Measurements from ENCODE around the gene NFATC2. TPM values are rescaled to one million over a fixed set of nuclear protein-coding genes. Genes with fewer than 3 reads are reported as not detected.
A peak's percentile ranks its signal among the peaks of the same experiment; 100 is the strongest.

The NFATC2 gene
- total RNA-seq, 3 donors from 2014 or later, result 5.9 to 11.9 (median 10.2) TPM

- intact Hi-C loops (cut with DNase I; ENCODE audit: low total_unique reads), result no loop called here
- no peaks in the 10 kb centered on the region for H3K27me3 ChIP-seq
- H3K9me3 ChIP-seq, result no peaks in the 10 kb centered on the region
- peak in 1 of 2 donors; percentile 41 for DNase-seq (ENCODE audit: low spot score in 2 of 2)
- H3K27ac ChIP-seq, result peak overlapping the region; percentile 64 to 82
- no peaks in the 10 kb centered on the region for H3K36me3 ChIP-seq
- peak overlapping the region in 1 of 3 donors; percentile 43 for H3K4me3 ChIP-seq
- H3K4me1 ChIP-seq, result peaks cover 5 to 10% of the 10 kb centered on the region in 2 donors
- TF ChIP-seq POLR2AphosphoS5 (IDR thresholded peaks at IDR 0.05), result no peak
- no peak for TF ChIP-seq CTCF (IDR thresholded peaks at IDR 0.05)
- no peak for TF ChIP-seq POLR2A (IDR thresholded peaks at IDR 0.05)
Measured at GRCh38 chr20:51412951-51413481, 129.5 kb downstream of the NFATC2 start.

- H3K4me1 ChIP-seq, result peaks cover 5 to 10% of the 10 kb centered on the region in 2 donors
- TF ChIP-seq POLR2A (IDR thresholded peaks at IDR 0.05) (no peak), POLR2AphosphoS5 (IDR thresholded peaks at IDR 0.05) (no peak)
- no peaks in the 10 kb centered on the region for H3K27me3 ChIP-seq
- peak overlapping the region; percentile 46 to 82 for H3K27ac ChIP-seq
- no peaks in the 10 kb centered on the region for H3K9me3 ChIP-seq
- peak overlapping the region in 1 of 3 donors; percentile 43 for H3K4me3 ChIP-seq
- H3K36me3 ChIP-seq, result no peaks in the 10 kb centered on the region
- peak in 1 of 2 donors; percentile 42 for DNase-seq (ENCODE audit: low spot score in 2 of 2)
- intact Hi-C loops (cut with DNase I; ENCODE audit: low total_unique reads), result no loop called here
Measured at GRCh38 chr20:51412333-51412871, 130.1 kb downstream of the NFATC2 start.

- Histone ChIP-seq H3K27ac (peak overlapping the region; percentile 46 to 82), H3K4me1 (peaks cover 5 to 10% of the 10 kb centered on the region in 2 donors), H3K9me3 (no peaks in the 10 kb centered on the region), H3K4me3 (no peak overlapping the region), H3K36me3 (no peaks in the 10 kb centered on the region), H3K27me3 (no peaks in the 10 kb centered on the region)
- no peak for TF ChIP-seq POLR2AphosphoS5 (IDR thresholded peaks at IDR 0.05)
- TF ChIP-seq CTCF (IDR thresholded peaks at IDR 0.05), result no peak
- no peak for TF ChIP-seq POLR2A (IDR thresholded peaks at IDR 0.05)
- intact Hi-C loops (cut with DNase I; ENCODE audit: low total_unique reads), result no loop called here
- DNase-seq (ENCODE audit: low spot score in 2 of 2), result no peak
Measured at GRCh38 chr20:51411870-51412269, 130.6 kb downstream of the NFATC2 start.

- Histone ChIP-seq H3K27me3 (no peaks in the 10 kb centered on the region), H3K4me3 (no peak overlapping the region), H3K4me1 (peaks cover 5 to 10% of the 10 kb centered on the region in 2 donors), H3K27ac (no peak overlapping the region), H3K36me3 (no peaks in the 10 kb centered on the region), H3K9me3 (no peaks in the 10 kb centered on the region)
- TF ChIP-seq POLR2A (IDR thresholded peaks at IDR 0.05) (no peak), POLR2AphosphoS5 (IDR thresholded peaks at IDR 0.05) (no peak), CTCF (IDR thresholded peaks at IDR 0.05) (no peak)
- DNase-seq (ENCODE audit: low spot score in 2 of 2), result no peak
- intact Hi-C loops (cut with DNase I; ENCODE audit: low total_unique reads), result no loop called here
Measured at GRCh38 chr20:51410586-51411325, 131.8 kb downstream of the NFATC2 start.

GRCh38 chr20:51409192-51409880, 133.2 kb downstream of the NFATC2 start:
- peaks cover 5 to 10% of the 10 kb centered on the region in 2 donors for H3K4me1 ChIP-seq
- no peak for DNase-seq (ENCODE audit: low spot score in 2 of 2)
- no peaks in the 10 kb centered on the region for H3K36me3 ChIP-seq
- TF ChIP-seq CTCF (IDR thresholded peaks at IDR 0.05) (no peak), POLR2A (IDR thresholded peaks at IDR 0.05) (no peak), POLR2AphosphoS5 (IDR thresholded peaks at IDR 0.05) (no peak)
- no peak overlapping the region for H3K4me3 ChIP-seq
- intact Hi-C loops (cut with DNase I; ENCODE audit: low total_unique reads), result no loop called here
- H3K27me3 ChIP-seq, result no peaks in the 10 kb centered on the region
- no peaks in the 10 kb centered on the region for H3K9me3 ChIP-seq
- H3K27ac ChIP-seq, result no peak overlapping the region

All from breast epithelium (tissue), 4 donors.